Myometrial cell (primary cell): ENCODE measurements around the gene PIM2. TPM values are rescaled to one million over a fixed set of nuclear protein-coding genes. Genes with fewer than 3 reads are reported as not detected.

Experiments
- total RNA-seq: library from RNA; depleted of rRNA; stranded (reverse); fragments of >200 nt; gene quantifications from 2 replicates; pipeline ENCODE4 v1.2.3, GENCODE V29; 2015

Gene PIM2
- 6.9 and 7.4 TPM in 2 replicates for total RNA-seq

GRCh38 chrX:48918643-48919340 lies at the start of gene PIM2:
Gene PIM2 (minus strand): TSS chrX:48919024. CDS start chrX:48918834, 190 bp downstream.

GRCh38 chrX:48957477-48957826 lies 38.6 kb upstream of the PIM2 start, which contains the start of gene OTUD5:
Gene OTUD5 (minus strand): TSS chrX:48957607. CDS start chrX:48957570, 37 bp downstream.

GRCh38 chrX:48911412-48912182 lies 7.2 kb downstream of the PIM2 start, which contains the start of gene SLC35A2:
Gene SLC35A2 (minus strand): TSS chrX:48911646. CDS start chrX:48911636, 10 bp downstream.

GRCh38 chrX:48897625-48898306 lies 21.1 kb downstream of the PIM2 start, which contains the start of the genes PQBP1 and TIMM17B:
Gene PQBP1 (plus strand): TSS chrX:48897930. CDS start chrX:48898510, 580 bp downstream.
Gene TIMM17B (minus strand): TSS chrX:48897768. CDS start chrX:48897749, 19 bp downstream.

Other genes with a start within 250 kb of the PIM2 start
- gene WAS, start 235.2 kb downstream of the PIM2 start, total RNA-seq, result 0.58 TPM in 1 of 2 replicates, not detected in the other
- gene SUV39H1, start 222.3 kb downstream of the PIM2 start, total RNA-seq, result 10.5 and 10.7 TPM in 2 replicates
- gene GLOD5, start 157.3 kb downstream of the PIM2 start, total RNA-seq, result not detected in 2 replicates
- gene GATA1, start 132.4 kb downstream of the PIM2 start, total RNA-seq, result not detected in 2 replicates
- 30.3 and 31.7 TPM in 2 replicates for gene HDAC6, start 117.0 kb downstream of the PIM2 start, total RNA-seq
- gene ERAS, start 92.5 kb downstream of the PIM2 start, total RNA-seq, result not detected in 2 replicates
- gene PCSK1N, start 83.4 kb downstream of the PIM2 start, total RNA-seq, result 0.53 TPM in 1 of 2 replicates, not detected in the other
- 43.5 and 45.7 TPM in 2 replicates for gene TIMM17B, start 21.3 kb downstream of the PIM2 start, total RNA-seq
- 56.4 and 83.3 TPM in 2 replicates for gene PQBP1, start 21.1 kb downstream of the PIM2 start, total RNA-seq
- gene SLC35A2, start 7.4 kb downstream of the PIM2 start, total RNA-seq, result 41.5 and 46.1 TPM in 2 replicates
- 39.2 and 48.0 TPM in 2 replicates for gene OTUD5, start 38.6 kb upstream of the PIM2 start, total RNA-seq
- gene KCND1, start 52.8 kb upstream of the PIM2 start, total RNA-seq, result 1.4 and 2.0 TPM in 2 replicates
- 11.3 and 19.0 TPM in 2 replicates for gene GRIPAP1, start 83.2 kb upstream of the PIM2 start, total RNA-seq
- 66.3 and 69.2 TPM in 2 replicates for gene TFE3, start 124.3 kb upstream of the PIM2 start, total RNA-seq
- 0.58 and 1.4 TPM in 2 replicates for gene CCDC120, start 140.0 kb upstream of the PIM2 start, total RNA-seq
- 19.7 and 34.6 TPM in 2 replicates for gene PRAF2, start 155.0 kb upstream of the PIM2 start, total RNA-seq
- 55.6 and 65.9 TPM in 2 replicates for gene WDR45, start 160.9 kb upstream of the PIM2 start, total RNA-seq
- 27.4 and 34.4 TPM in 2 replicates for gene GPKOW, start 204.7 kb upstream of the PIM2 start, total RNA-seq
- gene MAGIX, start 243.7 kb upstream of the PIM2 start, total RNA-seq, result 1.4 and 6.3 TPM in 2 replicates